Transverse colon (tissue), 4 donors: ENCODE measurements around the gene LRFN4. TPM values are rescaled to one million over a fixed set of nuclear protein-coding genes. Genes with fewer than 3 reads are reported as not detected.
A peak's percentile ranks its signal among the peaks of the same experiment; 100 is the strongest.

Source experiments
- DNase-seq: peaks from one replicate; pipeline ENCODE4 v3.0.0-alpha.2; 2019
- H3K27ac ChIP-seq, 4 donors: fragments of 200-600 bp; sonication (generic); 2 replicates each; pipeline ENCODE4 v1.5.1; 2016 to 2018; ENCODE audit warnings: inconsistent platforms in 4 of 4
- H3K27me3 ChIP-seq: fragments of 200-600 bp; sonication (generic); 2 replicates; pipeline ENCODE4 v1.5.1; 2017; ENCODE audit warnings: inconsistent platforms
- H3K36me3 ChIP-seq, 4 donors: fragments of 200-600 bp; sonication (generic); 2 replicates each; pipeline ENCODE4 v1.5.1; 2017 to 2019; ENCODE audit warnings: inconsistent platforms in 4 of 4
- H3K4me1 ChIP-seq, 4 donors: fragments of 200-600 bp; sonication (generic); 2 replicates each; pipeline ENCODE4 v1.5.1; 2017 to 2020; ENCODE audit warnings: inconsistent platforms in 4 of 4
- H3K4me3 ChIP-seq, 4 donors: fragments of 200-600 bp; sonication (generic); 1 replicate in 1 of 4; 2 replicates in 3 of 4; pipeline versions ENCODE4 v1.5.1 to v1.6.1; 2017 to 2019; ENCODE audit warnings: inconsistent platforms in 4 of 4
- H3K9me3 ChIP-seq, 2 donors: fragments of 200-600 bp; sonication (generic); 2 replicates each; pipeline ENCODE4 v1.5.1; 2017 to 2019; ENCODE audit warnings: inconsistent platforms in 2 of 2
- EP300 ChIP-seq: sonication (generic); formaldehyde crosslinking; IDR thresholded peaks from one replicate; pipeline ENCODE4 v1.6.1; 2017; ENCODE audit warnings: antibody characterized with exemption, low read depth
- POLR2A ChIP-seq: fragments of 450-650 bp; IDR thresholded peaks from one replicate; pipeline ENCODE4 v1.6.1; 2016; ENCODE audit warnings: antibody characterized with exemption, mild to moderate bottlenecking, moderate library complexity
- POLR2AphosphoS5 ChIP-seq, 3 donors: sonication (generic); formaldehyde crosslinking; IDR thresholded peaks; one replicate each; pipeline ENCODE4 v1.6.1; 2016; ENCODE audit warnings: antibody characterized with exemption in 3 of 3
- WGBS, 2 donors: methylation state at CpG; one replicate each; pipeline ENCODE4 v1.1.5; 2018; ENCODE audit warnings: low coverage in 1 of 2; 5-methylcytosine and 5-hydroxymethylcytosine counted together
- in situ Hi-C, 4 donors: fragments of 200-750 bp; cut with MboI; loops; one replicate each; pipeline versions ENCODE4 v1.15.0 to v1.15.1; 2017; ENCODE audit warnings: low sequenced_read_pairs in 3 of 4, low pct_ligation_motif_present in 1 of 4, low pct_unique_long_range_greater_than_20kb in 1 of 4
- intact Hi-C: fragments of 100-400 bp; cut with DNase I; formaldehyde crosslinking; loops from one replicate; pipeline ENCODE4 v1.15.1; 2023; ENCODE audit warnings: low total_unique reads
- total RNA-seq, 4 donors: library from RNA; depleted of rRNA; stranded (reverse); fragments of >200 nt; gene quantifications; one replicate each; pipeline ENCODE4 v1.1.0, GENCODE V29; 2016
- TF ChIP-seq, protein P1 (sequence below), 5 experiments: fragments of 200-600 bp in 3 of 5; fragments of 450-650 bp in 2 of 5; sonication (generic) in 3 of 5; IDR thresholded peaks; 1 replicate in 2 of 5; 2 replicates in 3 of 5; pipeline ENCODE4 v1.5.1; 2016 to 2017; ENCODE audit warnings: antibody characterized with exemption in 5 of 5, inconsistent platforms in 3 of 5, mild to moderate bottlenecking in 2 of 5, moderate library complexity in 1 of 5

Gene LRFN4
- total RNA-seq, 4 donors from 2014 or later = 14.3 to 52.3 (median 22.6) TPM

DNA sequence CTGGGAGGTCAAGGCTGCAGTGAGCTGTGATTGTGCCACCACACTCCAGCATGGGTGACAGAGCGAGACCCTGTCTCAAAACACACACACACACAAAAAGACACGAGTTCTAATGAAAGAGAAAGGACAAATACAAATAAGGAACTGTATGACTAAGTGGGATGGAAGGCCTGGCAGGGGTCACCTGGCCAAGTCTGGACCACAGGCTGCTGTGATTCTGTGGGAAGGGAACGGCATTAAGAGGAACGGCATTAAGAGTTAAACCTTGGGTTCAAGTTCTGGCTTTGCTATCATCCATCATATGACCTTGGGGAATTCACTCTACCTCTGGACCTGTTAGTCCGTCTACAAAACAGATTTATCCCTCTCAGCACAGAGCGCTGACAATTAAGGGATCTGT is 47.7 kb downstream of the LRFN4 start:
- H3K4me1 ChIP-seq = peaks cover 0 to 9% (median 0%) of the 10 kb centered on the region in 4 donors
- TF ChIP-seq POLR2AphosphoS5 (IDR thresholded peaks at IDR 0.05) (no peak), POLR2A (no peak), EP300 (no peak)
- TF ChIP-seq, protein P1, sequence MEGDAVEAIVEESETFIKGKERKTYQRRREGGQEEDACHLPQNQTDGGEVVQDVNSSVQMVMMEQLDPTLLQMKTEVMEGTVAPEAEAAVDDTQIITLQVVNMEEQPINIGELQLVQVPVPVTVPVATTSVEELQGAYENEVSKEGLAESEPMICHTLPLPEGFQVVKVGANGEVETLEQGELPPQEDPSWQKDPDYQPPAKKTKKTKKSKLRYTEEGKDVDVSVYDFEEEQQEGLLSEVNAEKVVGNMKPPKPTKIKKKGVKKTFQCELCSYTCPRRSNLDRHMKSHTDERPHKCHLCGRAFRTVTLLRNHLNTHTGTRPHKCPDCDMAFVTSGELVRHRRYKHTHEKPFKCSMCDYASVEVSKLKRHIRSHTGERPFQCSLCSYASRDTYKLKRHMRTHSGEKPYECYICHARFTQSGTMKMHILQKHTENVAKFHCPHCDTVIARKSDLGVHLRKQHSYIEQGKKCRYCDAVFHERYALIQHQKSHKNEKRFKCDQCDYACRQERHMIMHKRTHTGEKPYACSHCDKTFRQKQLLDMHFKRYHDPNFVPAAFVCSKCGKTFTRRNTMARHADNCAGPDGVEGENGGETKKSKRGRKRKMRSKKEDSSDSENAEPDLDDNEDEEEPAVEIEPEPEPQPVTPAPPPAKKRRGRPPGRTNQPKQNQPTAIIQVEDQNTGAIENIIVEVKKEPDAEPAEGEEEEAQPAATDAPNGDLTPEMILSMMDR (IDR thresholded peaks at IDR 0.05) = no peak
- in situ Hi-C loops = no loop called here
- intact Hi-C loops = no loop called here
- DNase-seq = no peak
- H3K9me3 ChIP-seq = no peaks in the 10 kb centered on the region
- peak overlapping the region; percentile 44 to 56 (median 47) for H3K27ac ChIP-seq
- no peaks in the 10 kb centered on the region for H3K36me3 ChIP-seq
- H3K27me3 ChIP-seq = no peaks in the 10 kb centered on the region
- 79 to 88% methylated on average over 4 to 6 of the region's 6 CpGs for WGBS, 2 donors
- H3K4me3 ChIP-seq = no peak overlapping the region

DNA sequence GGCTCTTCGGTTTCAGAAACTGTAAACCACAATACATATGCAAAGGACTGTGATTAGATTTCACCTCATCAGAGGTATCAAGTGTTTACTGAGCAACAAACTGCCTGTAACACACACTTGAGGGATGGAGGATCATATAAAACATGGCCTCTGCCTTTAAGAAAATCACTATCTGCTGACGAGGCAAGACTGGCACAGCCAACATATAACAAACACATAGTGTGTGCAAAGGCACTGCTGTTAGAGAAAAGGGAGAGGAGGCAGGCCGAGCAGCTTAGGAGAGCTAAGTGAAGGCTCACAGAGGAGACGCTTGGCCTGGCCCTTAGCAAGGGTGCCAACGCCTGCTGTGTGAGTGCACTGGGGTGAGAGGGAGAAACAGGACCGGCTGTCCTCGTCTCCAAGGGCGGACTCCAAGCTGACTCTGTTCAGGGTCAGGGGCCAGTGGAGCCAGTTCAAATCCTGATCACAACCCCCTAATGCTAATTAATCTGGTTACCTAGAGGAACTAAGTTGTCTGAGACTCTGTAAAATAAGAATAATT is 48.2 kb downstream of the LRFN4 start:
- 80 to 85% methylated on average over 3 to 8 of the region's 8 CpGs for WGBS, 2 donors
- DNase-seq = no peak
- H3K27me3 ChIP-seq = no peaks in the 10 kb centered on the region
- no peak overlapping the region for H3K27ac ChIP-seq
- H3K4me3 ChIP-seq = no peak overlapping the region
- peaks cover 0 to 9% (median 0%) of the 10 kb centered on the region in 4 donors for H3K4me1 ChIP-seq
- H3K9me3 ChIP-seq = no peaks in the 10 kb centered on the region
- TF ChIP-seq, protein P1 (IDR thresholded peaks at IDR 0.05) = no peak
- TF ChIP-seq POLR2AphosphoS5 (IDR thresholded peaks at IDR 0.05) (no peak), EP300 (no peak), POLR2A (no peak)
- no peaks in the 10 kb centered on the region for H3K36me3 ChIP-seq
- in situ Hi-C loops = no loop called here
- intact Hi-C loops = no loop called here

DNA sequence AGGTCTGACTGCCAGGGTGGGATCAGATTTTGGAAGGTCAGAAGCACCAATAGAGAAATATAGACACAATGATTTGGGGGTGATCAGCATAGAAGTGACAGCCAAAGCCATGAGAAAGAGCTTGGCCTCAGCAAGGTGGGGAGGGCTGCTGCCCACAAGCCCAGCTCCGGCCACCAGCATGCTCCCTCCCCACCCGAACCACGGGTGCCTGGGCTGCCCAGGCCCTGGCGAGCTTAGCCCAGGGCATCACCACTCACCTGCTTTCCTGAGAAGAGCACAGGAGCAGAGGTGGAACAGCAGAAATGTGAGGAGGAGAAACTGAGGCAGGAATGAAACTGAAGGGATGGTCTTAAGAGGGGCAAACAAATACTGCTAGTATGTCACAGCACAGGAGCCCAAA is 48.8 kb downstream of the LRFN4 start:
- intact Hi-C loops = no loop called here
- no peak for DNase-seq
- Histone ChIP-seq H3K4me3 (no peak overlapping the region), H3K27ac (no peak overlapping the region), H3K36me3 (no peaks in the 10 kb centered on the region), H3K4me1 (peaks cover 0 to 9% (median 0%) of the 10 kb centered on the region in 4 donors), H3K9me3 (no peaks in the 10 kb centered on the region), H3K27me3 (no peaks in the 10 kb centered on the region)
- in situ Hi-C loops = no loop called here
- 78% methylated on average over 4 of the region's 4 CpGs; no CpG with 5 or more reads in 1 of the 2 donors for WGBS, 2 donors
- TF ChIP-seq POLR2AphosphoS5 (IDR thresholded peaks at IDR 0.05) = no peak
- TF ChIP-seq, protein P1 (IDR thresholded peaks at IDR 0.05) = no peak
- no peak for TF ChIP-seq POLR2A
- TF ChIP-seq EP300 = no peak

DNA sequence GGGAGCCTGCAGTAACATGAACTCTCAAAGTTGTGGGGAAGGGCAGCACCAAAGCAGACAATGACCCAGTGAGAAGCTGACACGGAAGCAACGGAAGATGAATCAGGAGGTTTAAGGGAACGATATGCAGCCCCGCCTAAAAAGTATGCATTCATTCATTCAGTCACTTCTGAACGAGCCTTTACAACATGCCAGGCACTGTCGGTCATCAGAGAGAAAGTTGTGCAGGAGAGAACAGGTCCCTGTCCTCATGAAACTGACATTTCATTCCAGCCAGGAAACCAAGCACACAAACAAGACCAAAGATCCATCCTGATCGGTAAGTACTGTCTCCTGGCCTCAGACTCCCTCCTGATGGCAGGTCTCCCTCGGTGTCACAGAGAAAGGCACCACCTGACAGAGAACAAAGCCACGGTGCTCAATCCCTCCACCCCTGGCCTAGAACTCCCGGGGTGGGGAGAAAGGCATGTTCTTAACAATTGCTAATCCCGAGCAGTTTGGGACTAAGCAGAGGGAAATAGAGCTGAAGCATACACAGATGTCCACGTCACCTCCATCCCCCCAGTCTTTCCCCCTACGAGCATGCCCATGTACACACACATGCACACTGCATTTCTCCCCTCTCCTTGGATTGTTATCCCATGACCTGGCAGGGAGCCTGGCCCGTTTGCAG is 49.3 kb downstream of the LRFN4 start:
- no peak overlapping the region for H3K4me3 ChIP-seq
- in situ Hi-C loops = no loop called here
- DNase-seq = no peak

More for the DNA sequence above, 49.3 kb downstream of the LRFN4 start:
- no peak overlapping the region for H3K27ac ChIP-seq
- no peaks in the 10 kb centered on the region for H3K27me3 ChIP-seq
- WGBS, 2 donors = 64 to 74% methylated on average over 11 to 14 of the region's 14 CpGs
- H3K4me1 ChIP-seq = peaks cover 0 to 9% (median 0%) of the 10 kb centered on the region in 4 donors
- H3K9me3 ChIP-seq = no peaks in the 10 kb centered on the region
- TF ChIP-seq EP300 = no peak
- TF ChIP-seq POLR2A = no peak
- no peak for TF ChIP-seq POLR2AphosphoS5 (IDR thresholded peaks at IDR 0.05)
- TF ChIP-seq, protein P1 (IDR thresholded peaks at IDR 0.05) = no peak
- no peaks in the 10 kb centered on the region for H3K36me3 ChIP-seq
- intact Hi-C loops = no loop called here
